GM18909 (cell line): ENCODE results near the gene NPHP1.
"Not testable (repeated sequence)": the region's sequence is repeated elsewhere in the genome, so short reads cannot be mapped to it uniquely, and the experiment has no call there.

ENCODE experiments used
- ATAC-seq: cut with Tn5 transposase; IDR thresholded peaks from one replicate; pipeline ENCODE4 v1.9.1; 2021; ENCODE audit warnings: mild to moderate bottlenecking; ENCODE audit not compliant: unreplicated experiment, poor library complexity

The NPHP1 gene

DNA sequence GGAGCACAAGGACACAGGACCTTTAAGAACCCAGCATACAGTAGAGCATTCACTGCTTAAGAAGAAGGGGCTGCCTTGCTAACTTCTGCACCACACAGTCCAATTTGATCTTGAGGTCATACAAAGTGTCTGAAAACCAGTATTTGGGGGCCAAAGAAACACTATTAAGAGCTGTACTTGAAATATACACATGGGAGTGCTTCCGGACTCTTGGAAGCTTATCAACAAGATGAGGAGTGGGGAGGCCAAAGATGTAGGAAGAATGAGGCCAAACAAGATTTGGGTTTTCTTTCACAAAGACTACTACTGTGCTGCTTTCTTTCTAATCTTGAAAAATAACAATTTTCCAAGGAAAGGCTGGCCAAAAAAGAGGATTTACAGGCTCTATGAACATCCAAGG, 64.4 kb downstream of the NPHP1 start:
- no peak for ATAC-seq

DNA sequence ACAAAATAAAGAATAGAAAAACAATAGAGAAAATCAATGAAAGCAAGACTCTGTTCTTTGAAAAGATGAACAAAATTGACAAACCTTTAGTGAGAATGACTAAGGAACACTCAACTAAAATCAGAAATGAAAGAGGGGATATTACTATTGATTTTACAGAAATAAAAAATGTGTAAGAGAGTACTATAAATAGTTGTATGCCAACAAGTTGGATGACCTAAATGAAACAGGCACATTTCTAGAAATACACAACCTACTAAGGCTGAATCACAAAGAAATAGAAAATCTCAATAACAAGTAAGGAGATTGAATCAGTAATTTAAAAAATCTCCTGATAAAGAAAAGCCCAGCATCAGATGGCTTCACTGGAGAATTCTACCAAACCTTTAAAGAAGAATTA, 70.8 kb downstream of the NPHP1 start:
- ATAC-seq, result no peak

DNA sequence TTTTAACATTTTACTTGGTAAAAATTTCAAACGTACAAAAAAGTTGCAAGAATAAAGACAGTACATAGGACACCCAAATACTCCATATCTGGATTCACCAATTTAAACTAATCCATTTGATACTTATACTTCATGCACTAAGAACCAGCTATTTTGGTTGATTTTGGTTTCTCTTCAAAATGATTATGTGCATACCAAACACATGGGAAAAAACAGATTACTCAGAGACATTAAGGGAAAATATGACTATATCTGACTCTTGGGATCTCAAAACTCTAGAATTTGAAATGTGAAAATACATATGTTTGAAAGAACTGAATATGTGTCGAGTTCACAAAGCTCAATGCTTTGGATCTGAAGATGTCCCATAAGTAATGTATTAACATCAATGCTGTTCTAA, 73.6 kb downstream of the NPHP1 start:
- no peak for ATAC-seq

DNA sequence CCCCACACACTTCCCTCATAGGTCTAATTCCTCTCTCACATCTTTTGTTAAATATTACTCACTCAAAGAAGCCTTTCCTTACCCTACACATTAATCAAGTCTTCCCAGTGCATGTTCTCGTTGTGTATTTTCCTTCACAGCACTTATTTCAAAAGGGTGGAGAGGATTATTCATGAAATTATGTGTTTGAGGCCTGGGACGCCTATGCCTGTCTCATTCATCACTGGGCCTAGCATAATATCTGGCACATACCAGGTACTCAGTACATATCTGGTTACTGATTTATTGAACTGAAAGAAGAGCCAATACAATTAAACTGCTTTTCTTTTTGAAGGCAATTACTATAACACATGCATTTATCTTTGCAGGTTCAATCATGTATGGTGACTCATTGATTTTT, 74.1 kb downstream of the NPHP1 start:
- no peak for ATAC-seq

DNA sequence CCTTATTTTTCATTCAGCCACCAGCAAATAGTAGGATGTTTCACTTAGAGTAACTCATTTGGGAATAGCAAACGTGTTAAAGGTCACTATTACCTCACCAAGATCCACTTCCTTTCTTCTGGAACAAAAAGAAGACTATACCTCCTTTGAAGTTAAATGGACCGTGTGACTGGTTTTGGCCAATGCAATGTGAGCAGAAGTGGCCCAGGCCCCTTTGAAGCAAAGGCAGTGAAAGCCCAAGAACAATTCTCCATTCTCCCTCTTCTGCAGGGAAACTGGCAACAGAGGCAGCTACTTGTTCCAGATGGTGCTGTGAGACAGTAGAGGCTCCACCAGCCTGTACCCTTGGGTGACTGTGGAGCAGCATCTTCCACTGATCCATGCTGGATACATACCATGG, 77.9 kb downstream of the NPHP1 start:
- no peak for ATAC-seq

DNA sequence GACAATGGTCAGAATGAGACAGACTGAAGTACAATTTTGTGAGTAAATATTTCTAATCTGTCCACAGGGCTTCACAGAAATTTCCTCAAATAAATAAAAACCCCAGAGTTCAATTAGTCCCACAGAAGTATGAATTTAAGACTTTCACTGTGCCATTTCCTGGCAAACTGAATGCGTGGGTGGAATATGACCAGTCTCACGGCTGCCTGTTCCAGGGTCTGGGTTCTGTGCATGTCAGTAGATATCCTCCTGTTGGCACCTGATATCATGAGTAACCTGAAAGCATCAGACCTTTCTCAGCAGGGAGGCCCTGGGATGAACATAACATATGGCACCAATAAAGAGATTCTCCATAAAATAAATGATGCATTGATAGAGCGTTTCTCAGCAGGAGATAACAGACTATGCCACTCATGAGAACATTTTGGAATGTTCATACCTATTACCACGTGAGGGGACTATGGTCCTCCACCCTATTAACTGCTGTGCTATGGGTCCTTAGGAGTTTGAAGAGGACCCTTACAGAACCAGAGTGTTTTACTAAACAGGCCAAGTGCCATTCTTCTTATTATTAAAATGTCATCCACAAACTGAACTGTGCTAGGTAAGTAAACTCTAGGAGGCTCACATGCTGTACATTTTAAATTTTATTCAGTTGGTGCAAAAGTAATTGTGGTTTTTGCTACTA, 78.6 kb downstream of the NPHP1 start:
- ATAC-seq, result no peak

DNA sequence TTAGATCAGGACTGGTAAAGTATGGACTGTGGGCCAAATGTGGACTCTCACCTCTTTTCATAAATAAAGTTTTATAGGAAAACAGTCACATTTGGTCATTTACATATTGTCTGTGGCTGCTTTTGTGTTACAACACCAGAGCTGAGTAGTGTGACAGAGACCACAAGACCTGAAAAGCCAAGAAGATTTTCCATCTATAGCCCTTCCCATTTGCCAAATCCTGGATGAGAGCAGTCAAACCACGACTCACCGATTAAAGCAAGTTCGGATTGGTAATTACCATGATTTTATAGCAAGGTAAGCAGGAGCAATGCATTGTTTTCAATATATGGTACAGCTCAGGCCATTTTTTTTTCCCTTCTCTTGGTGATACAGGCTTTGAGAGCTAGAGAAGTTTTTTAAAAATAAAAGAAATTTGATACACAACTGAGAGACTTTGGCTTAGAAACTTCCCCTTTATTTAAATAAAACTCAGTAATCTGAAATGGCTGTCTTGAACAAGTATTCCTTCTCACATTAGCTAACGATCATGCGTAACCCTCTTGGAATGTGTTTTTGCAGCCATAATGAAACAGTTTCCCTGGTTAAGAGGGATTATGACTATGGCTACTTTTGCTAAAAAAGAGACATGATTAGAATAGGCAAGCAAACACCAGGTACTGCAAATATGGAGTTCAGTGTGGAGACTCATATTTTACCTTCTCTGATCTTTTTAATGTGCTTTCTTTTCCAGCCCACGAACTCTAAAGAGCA, 79.7 kb downstream of the NPHP1 start:
- no peak for ATAC-seq

DNA sequence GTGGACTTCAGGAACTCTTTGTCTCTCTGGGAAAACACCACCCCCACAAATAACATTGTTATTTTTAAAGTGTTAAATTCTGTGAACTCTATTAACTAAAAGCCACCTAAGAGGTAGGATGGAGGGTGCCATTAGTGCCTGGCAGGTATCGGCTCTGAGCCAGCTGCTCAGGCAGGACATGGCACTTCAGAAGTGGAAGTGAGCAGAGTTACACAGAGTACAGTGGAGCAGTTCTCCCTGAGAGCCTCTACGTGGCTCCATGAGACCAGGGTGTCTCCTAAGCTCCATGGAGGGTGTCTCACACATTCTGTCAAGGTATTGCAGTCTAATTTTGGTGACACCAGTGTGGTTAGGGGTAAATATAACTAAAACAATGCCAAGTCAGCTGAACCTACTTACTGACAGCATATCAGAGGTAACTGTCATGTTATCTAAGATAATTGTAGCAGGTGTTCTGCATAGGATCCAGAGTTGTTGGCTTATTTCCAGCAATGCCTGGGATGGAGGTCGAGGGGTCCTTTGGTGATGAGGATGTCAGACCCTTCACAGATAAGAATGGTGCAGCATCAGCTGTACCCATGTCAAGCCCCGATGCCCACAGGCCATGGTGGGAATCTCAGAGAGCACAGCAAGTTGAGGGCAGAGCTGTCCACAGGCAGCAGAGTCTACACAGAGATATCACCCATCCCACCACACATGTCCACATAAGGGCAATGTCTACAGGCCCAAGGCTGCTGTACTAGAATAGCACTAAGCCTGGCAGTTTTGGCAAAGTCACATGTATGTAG, 80.6 kb downstream of the NPHP1 start:
- ATAC-seq, result no peak

DNA sequence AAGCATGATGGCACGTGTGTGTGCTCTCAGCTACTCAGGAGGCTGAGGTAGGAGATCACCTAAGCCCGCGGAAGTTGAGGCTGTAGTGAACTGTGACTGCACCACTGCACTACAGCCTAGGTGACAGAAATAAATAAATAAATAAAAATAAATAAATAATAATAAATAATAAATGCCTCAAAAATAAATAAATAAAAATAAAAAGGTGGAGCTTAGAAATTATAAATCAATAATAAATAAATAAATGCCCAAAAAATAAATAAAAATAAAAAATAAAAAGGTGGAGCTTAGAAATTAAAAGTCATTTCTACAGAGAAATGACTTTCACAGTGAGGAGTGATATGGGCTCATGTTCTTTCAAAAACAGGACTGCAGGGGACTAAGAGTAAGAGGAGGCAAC, 83.2 kb downstream of the NPHP1 start:
- ATAC-seq, result no peak

DNA sequence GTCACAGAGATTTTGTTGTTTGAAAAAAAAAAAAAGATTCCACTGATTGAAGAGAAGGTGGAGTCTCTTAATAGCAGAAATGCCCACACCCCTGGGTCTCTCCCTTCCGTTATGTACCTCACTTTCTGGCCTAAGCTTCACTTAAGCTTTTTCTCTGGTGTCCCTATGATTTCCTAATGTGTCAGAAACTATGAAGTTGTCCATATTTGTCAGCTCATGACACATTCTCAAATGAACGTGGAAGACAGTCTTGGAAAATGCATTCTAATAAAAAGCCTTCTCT, 83.8 kb downstream of the NPHP1 start:
- ATAC-seq, result no peak

DNA sequence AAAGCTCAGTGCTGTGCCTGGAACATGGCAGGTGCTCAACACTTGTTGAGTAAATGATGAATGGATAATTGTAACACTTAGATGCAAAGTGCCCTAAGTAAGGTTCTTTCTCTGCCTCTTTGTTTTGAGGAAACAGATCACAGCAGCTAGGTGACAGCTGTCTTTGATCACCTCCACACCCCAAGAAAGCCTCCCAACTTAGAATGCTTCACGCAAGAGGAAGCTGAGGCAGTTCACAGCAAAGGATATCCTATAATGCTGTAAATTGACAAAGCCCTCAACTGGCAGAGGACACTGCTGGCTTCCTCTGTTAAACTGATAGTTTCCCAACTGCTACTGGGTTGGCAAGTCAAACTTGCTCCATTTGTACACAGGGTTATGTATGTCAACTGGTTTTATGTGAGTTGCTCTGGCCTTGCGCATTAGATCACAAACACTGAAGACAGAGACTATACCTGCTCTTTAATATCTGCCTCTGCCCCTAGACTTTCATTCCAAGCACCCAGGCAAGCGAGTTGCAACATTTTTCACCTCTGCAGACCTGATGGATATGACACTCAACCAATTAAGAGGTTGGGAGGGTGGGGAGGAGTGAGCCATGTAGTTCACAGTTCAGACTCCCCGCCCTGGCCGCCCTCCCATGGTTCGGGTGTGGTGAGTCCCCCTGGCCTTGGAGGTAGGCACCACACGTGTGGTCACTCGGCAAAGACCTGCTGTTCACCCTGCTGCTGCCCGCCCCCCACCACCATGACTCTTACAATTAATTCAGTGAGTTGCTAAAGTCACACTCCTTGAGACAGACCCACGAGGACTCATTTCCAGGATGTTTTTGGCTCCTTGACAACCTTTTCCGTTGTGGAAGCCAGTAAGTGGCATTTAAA, 84.4 kb downstream of the NPHP1 start:
- no peak for ATAC-seq

DNA sequence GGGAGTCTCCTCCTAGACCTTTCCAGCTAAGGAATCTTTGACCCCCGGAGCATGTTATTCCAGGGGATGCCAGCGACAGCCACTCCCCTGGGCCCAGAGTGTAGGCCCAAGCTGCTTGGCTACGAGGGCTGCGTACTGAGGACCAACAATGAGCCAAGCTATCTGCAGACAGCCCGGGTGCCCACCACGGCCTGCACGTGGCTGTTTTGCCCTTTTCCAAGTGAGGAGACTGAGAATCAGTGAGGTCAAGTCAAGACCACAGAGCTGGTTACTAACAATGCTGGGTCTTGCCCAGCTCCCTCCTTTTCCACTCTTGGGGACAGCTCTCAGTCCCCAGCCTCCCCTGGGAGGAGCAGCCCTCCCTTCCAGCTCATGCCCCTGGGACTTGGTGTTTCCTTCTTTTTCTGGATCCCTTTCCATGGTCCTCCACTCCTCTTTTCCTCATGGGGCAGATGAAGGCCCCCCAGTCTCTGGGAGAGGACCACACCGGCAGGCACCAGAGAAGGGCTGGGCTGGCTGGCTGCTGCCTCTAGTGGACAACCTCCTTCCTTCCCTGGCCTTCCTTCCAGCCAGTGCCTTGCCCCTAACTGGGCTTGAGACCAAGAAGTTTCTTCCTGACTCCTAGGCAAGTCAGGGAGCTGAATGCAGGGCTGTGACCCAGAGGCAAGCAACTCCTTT, 88.6 kb downstream of the NPHP1 start:
- ATAC-seq, result no peak

DNA sequence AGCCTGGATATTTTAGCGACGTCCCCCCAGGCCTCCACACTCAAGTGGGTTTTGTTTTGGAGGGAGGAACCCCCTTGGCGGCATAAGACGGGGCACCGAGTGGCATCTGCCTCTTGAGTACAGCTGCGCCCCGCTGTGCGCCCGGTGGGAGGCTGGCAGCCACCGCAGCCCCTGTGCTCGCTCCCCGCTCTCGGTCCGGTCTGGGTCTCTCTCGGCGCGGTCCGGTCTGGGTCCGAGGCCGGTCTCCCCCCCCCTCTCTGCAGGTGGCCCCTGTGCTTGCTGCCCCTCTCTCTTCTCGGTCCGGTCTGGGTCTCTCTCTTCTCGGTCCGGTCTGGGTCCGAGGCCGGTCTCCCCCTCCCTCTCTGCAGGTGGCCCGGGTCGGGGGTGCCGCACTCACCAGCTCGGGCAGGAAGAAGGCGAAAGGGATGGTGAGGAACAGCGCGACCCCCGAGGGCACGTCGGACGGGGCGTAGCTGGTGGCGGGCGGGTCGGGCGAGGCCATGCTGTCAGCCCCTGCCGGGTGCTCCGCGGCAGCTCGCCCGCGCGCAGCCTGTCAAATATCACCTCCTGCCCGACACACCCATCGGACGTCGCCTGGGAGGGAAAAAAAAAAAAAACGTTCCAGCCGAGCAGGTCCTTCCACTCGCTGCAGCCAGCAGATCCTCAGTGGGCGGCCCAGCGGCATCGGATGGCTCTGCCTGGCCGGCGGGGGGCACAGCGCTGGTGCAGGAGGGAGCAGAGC, 89.4 kb downstream of the NPHP1 start, which contains the start of gene MALL:
Gene MALL, minus strand, starts transcription at position 532 of the 742 bp plus-strand sequence. Its CDS starts 30 bp downstream, at position 502.
- ATAC-seq, result no peak

DNA sequence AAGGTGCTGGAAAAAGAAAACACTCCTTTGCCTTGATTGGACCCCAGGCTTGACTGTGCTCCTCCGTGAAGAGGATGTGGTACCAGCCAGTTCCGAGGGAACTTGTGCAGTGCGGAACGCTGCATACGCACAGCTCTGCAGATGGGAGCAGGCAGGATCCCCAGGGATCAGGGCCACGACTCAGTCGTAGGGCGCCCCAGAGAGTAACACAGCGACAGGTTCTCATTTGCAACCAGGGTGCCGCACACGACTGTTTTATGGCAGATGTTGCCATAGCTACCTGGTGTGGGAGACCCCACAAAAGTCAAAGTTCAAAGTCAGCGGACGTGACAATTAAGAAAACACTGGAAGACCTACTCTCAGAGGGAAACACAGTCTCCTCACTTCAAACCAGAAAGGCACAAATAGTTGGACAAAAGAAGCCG, 90.0 kb downstream of the NPHP1 start:
- ATAC-seq, result no peak

DNA sequence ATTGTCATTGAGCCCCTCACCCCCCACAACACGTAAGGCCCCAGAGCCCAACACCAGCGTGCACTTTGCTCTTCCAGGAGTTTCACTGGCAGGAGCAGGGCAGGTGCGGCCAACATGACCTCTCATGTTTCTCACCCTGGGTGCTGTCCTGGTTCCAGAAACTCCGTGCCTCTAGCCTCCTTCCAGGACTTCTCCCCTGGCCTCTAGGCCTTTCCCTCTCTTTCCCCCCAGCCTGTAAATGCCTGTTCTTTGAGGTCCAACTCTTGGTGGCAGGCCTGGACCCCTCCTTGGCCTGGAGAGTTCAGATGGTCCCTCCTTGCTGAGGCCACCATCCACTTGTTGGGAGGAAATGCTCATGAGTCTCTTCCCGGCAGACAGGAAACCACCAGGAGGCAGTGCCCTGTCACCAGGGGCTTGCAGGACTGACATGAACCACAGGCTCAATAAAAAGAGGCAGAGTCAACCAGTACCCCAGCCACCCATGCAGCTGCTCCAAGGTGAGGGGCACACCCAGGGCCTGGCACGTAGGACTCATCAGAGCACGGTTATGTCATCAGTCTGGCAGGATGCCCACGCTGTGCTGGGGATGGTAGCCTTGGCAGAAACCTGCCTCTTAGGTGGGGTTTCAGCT, 90.7 kb downstream of the NPHP1 start:
- no peak for ATAC-seq

DNA sequence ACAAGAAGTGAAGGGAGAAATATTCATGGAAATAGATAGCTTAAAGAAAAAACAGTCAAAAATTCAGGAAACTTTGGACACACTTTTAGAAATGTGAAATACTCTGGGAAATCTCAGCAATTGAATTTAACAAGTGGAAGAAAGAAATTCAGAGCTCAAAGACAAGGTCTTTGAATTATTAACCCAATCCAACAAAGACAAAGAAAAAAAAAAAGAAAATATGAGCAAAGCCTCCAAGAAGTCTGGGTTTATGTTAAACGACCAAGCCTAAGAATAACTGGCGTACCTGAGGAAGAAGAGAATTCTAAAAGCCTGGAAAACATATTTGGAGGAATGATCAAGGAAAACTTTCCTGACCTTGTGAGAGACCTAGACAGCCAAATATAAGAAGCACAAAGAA, 96.5 kb downstream of the NPHP1 start:
- ATAC-seq, result not testable (repeated sequence)

DNA sequence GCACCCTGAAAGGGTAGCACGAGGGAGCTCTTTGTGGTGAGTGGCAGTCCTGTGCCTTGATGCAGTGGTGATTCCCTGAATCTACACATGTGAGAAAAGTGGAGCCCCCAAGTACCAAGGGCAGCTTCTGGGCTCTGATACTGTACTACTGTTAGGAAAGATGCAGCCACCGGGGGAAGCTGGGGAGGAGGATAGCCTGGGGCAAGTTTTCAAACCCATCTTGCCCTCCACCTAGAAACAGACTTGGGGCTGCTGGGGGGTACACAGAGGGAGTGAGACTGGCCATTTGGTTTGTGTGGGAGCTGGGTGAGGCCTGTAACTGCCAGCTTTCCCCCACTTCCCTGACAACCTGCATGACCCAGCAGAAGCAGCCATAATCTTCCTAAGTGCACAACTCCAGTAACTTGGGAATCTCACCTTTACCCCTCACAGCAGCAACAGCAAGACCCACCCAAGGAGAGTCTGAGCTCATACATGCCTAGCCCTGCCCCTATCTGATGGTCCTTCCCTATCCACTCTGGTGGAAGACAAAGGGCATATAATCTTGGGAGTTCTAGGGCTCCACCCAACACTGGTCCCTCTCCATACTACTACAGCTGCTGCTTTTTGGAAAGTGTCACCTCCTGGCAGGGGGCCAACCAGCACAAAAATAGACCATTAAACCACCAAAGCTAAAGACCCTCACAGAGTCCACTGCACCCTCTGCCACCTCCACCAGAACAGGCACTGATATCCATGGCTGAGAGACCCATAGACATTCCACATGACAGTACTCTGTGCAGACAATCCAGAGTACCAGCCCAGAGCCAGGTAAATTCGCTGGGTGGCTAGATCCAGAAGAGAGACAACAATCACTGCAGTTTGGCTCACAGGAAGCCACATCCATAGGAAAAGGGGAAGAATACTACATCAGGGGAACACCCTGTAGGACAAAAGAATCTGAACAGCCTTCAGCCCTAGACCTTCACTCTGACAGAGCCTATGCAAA, 97.4 kb downstream of the NPHP1 start:
- no peak for ATAC-seq

DNA sequence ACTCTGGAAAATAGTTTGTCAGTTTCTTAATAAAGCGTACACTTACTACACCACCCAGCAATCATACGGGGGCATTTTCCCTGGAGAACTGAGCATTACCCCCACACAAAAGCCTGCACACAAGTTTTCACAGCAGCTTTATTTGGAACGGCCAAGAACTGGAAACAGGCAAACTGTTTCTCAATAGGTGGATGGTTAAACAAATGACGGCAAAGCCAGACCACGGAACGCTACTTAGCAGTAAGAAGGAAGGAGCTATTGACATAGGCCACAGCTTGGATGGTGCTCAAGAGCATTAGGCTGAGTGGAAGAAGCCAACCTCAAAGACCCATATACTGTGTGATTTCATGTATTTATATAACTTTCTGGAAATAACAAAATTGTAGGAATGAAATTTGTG, 98.2 kb downstream of the NPHP1 start:
- ATAC-seq, result no peak
